ENCODE measurements around the gene DOCK3.
"Not testable (repeated sequence)": the region's sequence is repeated elsewhere in the genome, so short reads cannot be mapped to it uniquely, and the experiment has no call there.

Gene DOCK3

GRCh38 chr3:50688602-50689001, 13.9 kb downstream of the DOCK3 start:
- not testable (repeated sequence) for DNase-seq

- DNase-seq = no peak
Measured at GRCh38 chr3:50689558-50689957, 14.8 kb downstream of the DOCK3 start.

DNA sequence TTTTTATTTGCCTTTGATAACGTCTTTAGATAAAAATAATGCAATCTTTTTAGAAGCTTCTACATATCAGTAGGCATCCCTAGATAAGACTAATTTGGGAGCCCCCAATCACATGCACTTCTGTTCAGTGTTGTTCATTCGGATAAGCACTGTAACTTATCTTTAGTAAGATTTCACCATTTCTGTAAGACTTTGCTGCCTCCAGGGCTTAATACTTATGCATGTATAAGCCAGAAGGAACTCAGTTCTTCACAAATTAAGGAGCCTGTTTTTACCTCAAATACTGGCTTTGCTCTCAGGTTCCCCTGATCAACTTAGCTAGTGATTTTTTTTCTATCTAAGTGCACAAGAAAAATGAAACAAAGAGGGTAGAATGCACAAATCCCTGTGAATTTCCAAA, 20.3 kb downstream of the DOCK3 start:
- no peak for DNase-seq

- no peak for DNase-seq
Measured at GRCh38 chr3:50696276-50696675, 21.5 kb downstream of the DOCK3 start.

DNA sequence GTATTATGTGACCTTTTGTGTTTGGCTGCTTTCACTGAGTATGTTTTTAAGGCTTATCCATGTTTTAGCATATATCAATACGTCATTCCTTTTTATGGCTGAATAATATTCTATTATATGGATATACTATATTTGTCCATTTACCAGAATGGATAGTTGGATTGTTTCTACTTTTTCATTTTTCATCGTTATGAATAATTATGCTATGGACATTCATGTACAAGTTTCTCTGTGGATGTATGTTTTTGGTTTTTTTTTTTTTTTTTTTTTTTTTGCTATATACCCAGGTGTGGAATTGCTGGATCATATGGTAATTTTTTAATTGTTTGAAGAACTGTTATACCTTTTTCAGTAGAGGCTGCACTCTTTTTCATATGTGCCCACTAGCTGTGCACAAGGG, 23.5 kb downstream of the DOCK3 start:
- no peak for DNase-seq

GRCh38 chr3:50708620-50709019, 33.9 kb downstream of the DOCK3 start:
- no peak for DNase-seq

DNA sequence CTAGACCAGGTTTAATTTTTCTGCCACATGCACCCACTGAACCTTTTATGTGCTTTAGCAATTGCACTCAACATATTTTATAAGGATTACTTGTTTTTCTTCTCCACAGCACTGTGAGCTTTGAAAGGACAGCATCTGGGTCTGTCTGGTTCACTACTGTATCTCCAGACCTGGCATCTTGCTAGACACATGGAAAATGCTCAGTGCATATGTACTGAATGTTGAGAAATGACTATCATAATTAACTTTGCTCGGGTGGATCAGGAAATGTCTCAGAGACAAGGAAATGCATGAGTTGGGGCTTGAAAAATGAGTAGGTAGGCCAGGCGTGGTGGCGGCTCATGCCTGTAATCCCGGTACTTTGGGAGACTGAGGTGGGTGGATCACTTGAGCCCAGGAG, 40.2 kb downstream of the DOCK3 start:
- DNase-seq = no peak

DNA sequence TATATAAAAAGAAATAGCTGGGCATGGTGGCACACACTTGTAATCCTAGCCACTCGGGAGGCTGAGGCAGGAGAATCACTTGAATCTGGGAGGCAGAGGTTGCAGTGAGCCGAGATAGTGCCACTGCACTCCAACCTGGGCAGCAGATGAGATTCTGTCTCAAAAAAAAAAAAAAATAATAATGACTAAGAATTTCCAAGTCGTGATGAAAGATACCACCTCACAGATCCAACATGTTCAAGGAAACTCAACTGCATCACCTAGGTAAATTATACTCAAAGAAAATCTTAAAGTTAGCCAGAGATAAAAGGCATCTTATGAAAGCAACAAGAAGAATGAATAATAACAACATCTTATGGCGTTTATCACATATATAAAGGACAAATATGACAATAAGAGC, 50.1 kb downstream of the DOCK3 start:
- no peak for DNase-seq

- no peak for DNase-seq
Measured at GRCh38 chr3:50734985-50735384, 60.3 kb downstream of the DOCK3 start.

DNA sequence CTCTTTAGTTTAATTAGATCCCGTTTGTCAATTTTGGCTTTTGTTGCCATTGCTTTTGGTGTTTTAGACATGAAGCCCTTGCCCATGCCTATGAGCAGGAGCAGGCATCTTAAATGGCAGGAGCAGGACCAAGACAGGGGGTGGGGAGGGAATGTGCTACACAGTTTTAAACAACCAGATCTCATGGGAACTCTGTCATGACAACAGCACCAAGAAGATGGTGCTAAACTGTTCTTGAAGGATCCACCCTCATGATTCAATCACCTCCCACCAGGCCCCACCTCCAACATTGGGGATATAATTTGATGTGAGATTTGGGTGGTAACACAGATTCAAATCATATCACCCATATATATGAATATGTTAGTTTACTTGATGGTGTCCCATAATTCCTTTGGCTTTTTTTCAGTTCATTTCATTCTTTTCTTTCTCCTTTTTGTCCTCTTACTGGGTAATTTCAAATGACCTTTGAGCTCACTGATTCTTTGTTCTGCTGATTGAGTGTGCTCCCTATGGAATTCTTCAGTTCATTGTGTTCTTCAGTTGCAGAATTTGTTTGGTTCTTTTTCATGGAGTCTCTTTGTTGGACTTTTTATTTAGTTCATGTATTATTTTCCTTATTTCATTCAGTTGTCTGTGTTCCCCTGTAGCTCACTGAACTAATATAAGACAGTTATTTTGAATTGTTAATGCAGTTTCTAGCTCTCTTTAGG, 62.6 kb downstream of the DOCK3 start:
- no peak for DNase-seq

DNA sequence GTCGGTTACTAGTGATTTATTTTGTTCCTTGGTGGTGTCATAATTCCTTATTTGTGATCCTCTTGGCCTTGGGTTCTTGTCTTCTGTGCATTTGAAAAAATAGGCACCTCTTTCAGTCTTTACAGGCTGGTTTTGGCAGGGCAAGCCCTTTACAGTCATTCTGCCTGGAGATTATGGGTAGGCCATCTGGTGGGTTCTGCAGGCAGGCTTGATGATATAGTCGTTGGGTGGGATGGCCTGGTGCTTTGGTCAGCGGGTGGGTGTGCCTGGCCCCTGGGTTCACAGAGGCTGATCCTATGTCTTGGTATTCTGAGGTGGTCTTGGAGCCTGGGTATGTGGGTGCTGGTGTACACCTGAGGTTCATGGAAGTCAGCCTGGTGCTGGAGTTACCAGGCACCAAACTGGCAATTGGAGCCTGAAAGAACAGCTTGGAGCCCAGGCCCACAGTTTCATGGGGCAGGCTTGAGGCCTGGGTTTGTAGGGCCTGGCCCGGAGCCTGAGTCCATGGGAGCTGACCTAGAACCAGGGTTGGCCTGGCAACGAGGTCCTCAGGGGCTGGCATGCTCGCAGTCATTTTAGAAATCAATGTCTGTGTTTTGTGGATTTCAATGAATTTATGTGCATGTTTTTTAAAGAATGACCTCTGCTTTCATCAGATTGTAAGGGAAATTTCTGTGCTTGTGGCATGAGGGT, 63.3 kb downstream of the DOCK3 start:
- no peak for DNase-seq

GRCh38 chr3:50743643-50744042, 68.9 kb downstream of the DOCK3 start:
- DNase-seq = no peak

DNA sequence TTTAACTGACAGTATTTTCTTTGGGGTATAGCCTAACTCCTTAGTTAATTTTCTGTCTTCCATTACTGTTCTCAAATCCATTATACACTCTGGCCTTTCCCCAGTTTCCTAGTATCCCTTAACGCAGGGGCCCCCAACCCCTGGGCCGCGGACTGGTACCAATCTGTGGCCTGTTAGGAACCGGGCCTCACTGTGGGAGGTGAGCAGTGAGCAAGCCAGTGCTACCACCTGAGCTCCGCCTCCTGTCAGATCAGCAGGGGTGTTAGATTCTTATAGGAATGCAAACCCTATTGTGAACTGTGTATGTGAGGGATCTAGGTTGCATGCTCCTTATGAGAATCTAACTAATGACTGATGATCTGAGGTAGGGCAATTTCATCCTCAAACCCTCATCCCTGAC, 75.1 kb downstream of the DOCK3 start:
- DNase-seq = no peak

DNA sequence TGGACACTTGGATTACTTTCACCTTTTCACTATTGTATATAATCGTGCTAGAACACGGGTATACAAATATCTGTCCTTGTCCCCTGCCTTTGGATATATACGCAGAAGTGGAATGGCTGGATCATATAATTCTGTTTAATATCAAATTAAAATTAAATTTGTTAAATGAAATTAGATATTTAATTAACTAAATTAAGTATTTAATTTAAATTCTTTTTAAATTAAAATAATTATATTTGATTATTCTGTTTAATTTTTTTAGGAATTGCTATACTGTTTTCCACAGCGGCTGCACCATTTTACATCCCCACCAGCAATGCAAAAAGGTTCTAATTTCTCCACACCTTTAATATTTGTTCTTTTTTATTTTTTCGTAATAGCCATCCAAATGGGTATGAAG, 84.3 kb downstream of the DOCK3 start:
- no peak for DNase-seq

DNA sequence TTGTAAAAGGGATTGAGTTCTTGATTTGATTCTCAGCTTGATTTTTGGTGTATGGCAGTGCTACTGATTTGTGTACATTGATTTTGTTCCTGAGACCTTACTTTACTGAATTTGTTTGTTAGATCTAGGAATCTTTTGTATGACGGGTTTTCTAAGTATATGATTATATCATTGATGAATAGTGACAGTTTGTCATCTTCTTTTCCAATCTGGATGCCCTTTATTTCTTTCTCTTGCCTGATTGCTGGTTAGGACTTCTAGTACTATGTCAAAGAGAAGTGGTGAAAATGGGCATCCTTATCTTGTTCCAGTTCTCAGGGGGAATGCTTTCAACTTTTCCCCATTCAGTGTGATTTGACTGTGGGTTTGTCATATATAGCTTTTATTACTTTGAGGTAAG, 103.0 kb downstream of the DOCK3 start:
- no peak for DNase-seq

DNA sequence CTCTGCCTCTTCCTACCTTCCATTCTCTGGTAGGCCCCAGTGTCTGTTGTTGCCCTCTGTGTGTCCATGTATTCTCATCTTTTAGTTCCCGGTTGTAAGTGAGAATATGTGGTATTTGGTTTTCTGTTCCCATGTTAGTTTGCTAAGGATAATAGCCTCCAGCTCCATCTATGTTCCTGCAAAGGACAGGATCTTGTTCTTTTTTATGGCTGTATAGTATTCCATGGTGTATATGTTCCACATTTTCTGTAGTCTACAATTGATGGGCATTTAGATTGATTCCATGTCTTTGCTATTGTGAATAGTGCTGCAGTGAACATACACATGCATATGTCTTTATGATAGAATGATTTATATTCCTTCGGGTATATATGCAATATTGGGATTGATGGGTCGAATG, 107.0 kb downstream of the DOCK3 start:
- DNase-seq = not testable (repeated sequence)

- no peak for DNase-seq
Measured at GRCh38 chr3:50786631-50787030, 111.9 kb downstream of the DOCK3 start.

GRCh38 chr3:50790894-50791293, 116.2 kb downstream of the DOCK3 start:
- not testable (repeated sequence) for DNase-seq

- DNase-seq = no peak
Measured at GRCh38 chr3:50792568-50792967, 117.8 kb downstream of the DOCK3 start.

- not testable (repeated sequence) for DNase-seq
Measured at GRCh38 chr3:50803805-50804204, 129.1 kb downstream of the DOCK3 start.

DNA sequence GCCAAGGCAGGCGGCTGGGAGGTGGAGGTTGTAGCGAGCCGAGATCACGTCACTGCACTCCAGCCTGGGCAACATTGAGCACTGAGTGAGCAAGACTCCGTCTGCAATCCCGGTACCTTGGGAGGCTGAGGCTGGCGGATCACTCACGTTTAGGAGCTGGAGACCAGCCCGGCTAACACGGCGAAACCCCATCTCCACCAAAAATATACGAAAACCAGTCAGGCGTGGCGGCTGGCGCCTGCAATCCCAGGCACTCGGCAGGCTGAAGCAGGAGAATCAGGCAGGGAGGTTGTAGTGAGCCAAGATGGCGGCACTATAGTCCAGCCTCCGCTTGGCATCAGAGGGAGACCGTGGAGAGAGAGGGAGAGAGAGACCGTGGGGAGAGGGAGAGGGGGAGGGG, 129.6 kb downstream of the DOCK3 start:
- not testable (repeated sequence) for DNase-seq

GRCh38 chr3:50805321-50805720, 130.6 kb downstream of the DOCK3 start:
- DNase-seq = no peak

DNA sequence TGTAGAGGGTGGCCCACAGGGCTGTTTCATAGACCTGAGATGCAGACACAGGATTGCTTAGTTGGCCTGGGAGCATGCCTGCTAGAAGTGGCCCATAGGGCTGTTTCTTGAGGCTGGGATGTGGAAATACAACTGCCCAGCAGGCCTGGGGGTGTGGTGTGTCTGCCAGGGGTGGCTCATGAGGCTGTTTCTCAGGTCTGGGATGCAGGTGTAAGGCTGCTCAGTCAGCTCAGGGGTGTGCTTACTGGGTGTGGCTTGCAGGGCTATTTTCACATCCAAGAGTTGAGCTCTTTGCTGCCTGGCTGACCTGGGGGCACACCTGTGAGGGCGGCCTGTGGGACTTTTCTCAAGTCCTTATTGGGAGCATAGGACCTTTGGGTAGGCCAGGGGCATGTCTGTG, 131.3 kb downstream of the DOCK3 start:
- DNase-seq = no peak

GRCh38 chr3:50806806-50807205, 132.1 kb downstream of the DOCK3 start:
- no peak for DNase-seq

DNA sequence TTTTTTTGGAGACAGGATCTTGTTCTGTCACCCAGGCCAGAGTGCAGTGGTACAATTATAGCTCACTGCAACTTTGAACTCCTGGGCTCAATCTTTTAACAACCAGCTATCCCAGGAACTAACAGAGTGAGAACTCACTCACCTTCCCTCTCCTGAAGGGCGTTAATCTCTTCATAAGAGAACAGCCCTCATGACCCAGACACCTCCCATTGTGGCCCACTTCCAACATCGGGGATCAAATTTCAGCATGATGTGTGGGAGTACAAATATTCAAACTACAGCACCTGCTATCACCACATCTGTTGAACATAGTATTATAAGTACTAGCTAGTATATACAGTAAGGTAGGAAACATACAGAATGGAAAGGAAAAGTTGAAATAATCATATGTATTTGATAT, 132.5 kb downstream of the DOCK3 start:
- DNase-seq = no peak

Data from activated T-cell treated with anti-CD3 and anti-CD28 coated beads, Interleukin-2, amount 50 U/mL, for 1 hour (primary cell).